Endometrial microvascular endothelial cells (primary cell): Measurements from ENCODE around the gene BLOC1S4. TPM values are rescaled to one million over a fixed set of nuclear protein-coding genes. Genes with fewer than 3 reads are reported as not detected.
"Not testable (repeated sequence)": the region's sequence is repeated elsewhere in the genome, so short reads cannot be mapped to it uniquely, and the experiment has no call there.

ENCODE experiments used
- in situ Hi-C: cut with HindIII; loops from 2 replicates; pipeline ENCODE4 v1.10.0; 2017; ENCODE audit warnings: low sequenced_read_pairs, low pct_unique_long_range_greater_than_20kb; ENCODE audit errors: inconsistent ontology term
- total RNA-seq: library from RNA; depleted of rRNA; stranded (reverse); fragments of >200 nt; gene quantifications from one replicate; pipeline ENCODE4 v1.2.3, GENCODE V29; 2015; ENCODE audit errors: inconsistent ontology term

BLOC1S4 gene
- total RNA-seq, 1 donor from 2014 or later: 10.1 TPM

GRCh38 chr4:6710282-6710681 is 5.7 kb upstream of the BLOC1S4 start:
- in situ Hi-C loops: no loop called here

- in situ Hi-C loops: no loop called here
Observed at GRCh38 chr4:6710996-6711395, 5.0 kb upstream of the BLOC1S4 start.

- in situ Hi-C loops: no loop called here
Observed at GRCh38 chr4:6714954-6715353, 1.0 kb upstream of the BLOC1S4 start.

GRCh38 chr4:6715704-6716017 is 313 bp upstream of the BLOC1S4 start:
- in situ Hi-C loops: no loop called here

GRCh38 chr4:6716958-6717655 is 1.1 kb downstream of the BLOC1S4 start:
- in situ Hi-C loops: no loop called here

GRCh38 chr4:6718932-6719610 is 3.1 kb downstream of the BLOC1S4 start:
- in situ Hi-C loops: no loop called here

- in situ Hi-C loops: no loop called here
Observed at GRCh38 chr4:6719611-6720179, 3.7 kb downstream of the BLOC1S4 start.

- in situ Hi-C loops: no loop called here
Observed at GRCh38 chr4:6720202-6720699, 4.3 kb downstream of the BLOC1S4 start.

- in situ Hi-C loops: no loop called here
Observed at GRCh38 chr4:6721121-6721520, 5.1 kb downstream of the BLOC1S4 start.

GRCh38 chr4:6722891-6723290 is 6.9 kb downstream of the BLOC1S4 start:
- in situ Hi-C loops: no loop called here

- in situ Hi-C loops: no loop called here
Observed at GRCh38 chr4:6723851-6724250, 7.9 kb downstream of the BLOC1S4 start.

- in situ Hi-C loops: no loop called here
Observed at GRCh38 chr4:6724421-6725111, 8.6 kb downstream of the BLOC1S4 start.

GRCh38 chr4:6725427-6725961 is 9.5 kb downstream of the BLOC1S4 start:
- in situ Hi-C loops: not testable (repeated sequence)

- in situ Hi-C loops: no loop called here
Observed at GRCh38 chr4:6727081-6727942, 11.3 kb downstream of the BLOC1S4 start.

GRCh38 chr4:6727943-6728250 is 11.9 kb downstream of the BLOC1S4 start:
- in situ Hi-C loops: no loop called here

GRCh38 chr4:6728320-6729029 is 12.5 kb downstream of the BLOC1S4 start:
- in situ Hi-C loops: no loop called here

- in situ Hi-C loops: no loop called here
Observed at GRCh38 chr4:6730603-6731317, 14.8 kb downstream of the BLOC1S4 start.

GRCh38 chr4:6731318-6731675 is 15.3 kb downstream of the BLOC1S4 start:
- in situ Hi-C loops: no loop called here
